DND-41 (cell line): ENCODE results near the gene PKNOX1.

Experiments
- ATAC-seq: fragments of 200-7000 bp; cut with Tn5 transposase; 3 replicates; pipeline ENCODE4 v1.9.1; 2021; ENCODE audit warnings: low read depth; ENCODE audit not compliant: insufficient read depth
- DNase-seq: peaks from one replicate; pipeline ENCODE4 v3.0.0-alpha.2; 2020
- H2AFZ ChIP-seq: 2 replicates; pipeline ENCODE4 v1.6.0; 2012; ENCODE audit warnings: low read depth, low read length
- H3K27ac ChIP-seq: 2 replicates; pipeline ENCODE4 v1.5.1; 2012; ENCODE audit warnings: low read length, inconsistent platforms
- H3K27me3 ChIP-seq: fragments of 200-600 bp; sonication (generic); 2 replicates; pipeline ENCODE4 v1.6.0; 2012; ENCODE audit warnings: low read length, mild to moderate bottlenecking, inconsistent platforms; ENCODE audit not compliant: insufficient read depth, poor library complexity
- H3K36me3 ChIP-seq: 2 replicates; pipeline ENCODE4 v1.5.1; 2012; ENCODE audit warnings: low read length, inconsistent platforms; ENCODE audit not compliant: insufficient read depth
- H3K4me1 ChIP-seq: 2 replicates; pipeline ENCODE4 v1.5.1; 2012; ENCODE audit warnings: mild to moderate bottlenecking, low read length; ENCODE audit not compliant: insufficient read depth
- H3K4me2 ChIP-seq: 2 replicates; pipeline ENCODE4 v1.6.0; 2012; ENCODE audit warnings: mild to moderate bottlenecking, moderate library complexity, low read length, inconsistent platforms; ENCODE audit not compliant: insufficient read depth
- H3K4me3 ChIP-seq, 2 experiments: fragments of 200-600 bp in 1 of 2; shearing (Covaris generic) in 1 of 2; 2 replicates each; pipeline ENCODE4 v1.5.1; 2012 to 2016; ENCODE audit warnings: inconsistent platforms in 2 of 2, low read length in 2 of 2, mild to moderate bottlenecking in 2 of 2, low read depth in 1 of 2, moderate library complexity in 1 of 2
- H3K79me2 ChIP-seq: 2 replicates; pipeline ENCODE4 v1.6.0; 2012; ENCODE audit warnings: low read length, inconsistent platforms; ENCODE audit not compliant: insufficient read depth
- H3K9ac ChIP-seq: 2 replicates; pipeline ENCODE4 v1.6.0; 2012; ENCODE audit warnings: low read depth, mild to moderate bottlenecking, inconsistent platforms, low read length, moderate library complexity
- H3K9me3 ChIP-seq: 2 replicates; pipeline ENCODE4 v1.5.1; 2012; ENCODE audit warnings: low read length, moderate library complexity, mild to moderate bottlenecking, inconsistent platforms; ENCODE audit not compliant: insufficient read depth, severe bottlenecking
- H4K20me1 ChIP-seq: 2 replicates; pipeline ENCODE4 v1.6.0; 2012; ENCODE audit warnings: low read length; ENCODE audit not compliant: insufficient read depth
- CTCF ChIP-seq: IDR thresholded peaks from 2 replicates; pipeline ENCODE4 v1.5.1; 2012; ENCODE audit warnings: borderline replicate concordance, low read length, moderate library complexity, mild to moderate bottlenecking; ENCODE audit not compliant: poor library complexity, severe bottlenecking; ENCODE audit errors: extremely low read depth
- EZH2 ChIP-seq: IDR thresholded peaks from 3 replicates; pipeline ENCODE4 v1.6.1; 2012; ENCODE audit warnings: borderline replicate concordance, low read depth, mild to moderate bottlenecking, moderate library complexity, low read length, inconsistent platforms; ENCODE audit not compliant: severe bottlenecking

Gene PKNOX1

DNA sequence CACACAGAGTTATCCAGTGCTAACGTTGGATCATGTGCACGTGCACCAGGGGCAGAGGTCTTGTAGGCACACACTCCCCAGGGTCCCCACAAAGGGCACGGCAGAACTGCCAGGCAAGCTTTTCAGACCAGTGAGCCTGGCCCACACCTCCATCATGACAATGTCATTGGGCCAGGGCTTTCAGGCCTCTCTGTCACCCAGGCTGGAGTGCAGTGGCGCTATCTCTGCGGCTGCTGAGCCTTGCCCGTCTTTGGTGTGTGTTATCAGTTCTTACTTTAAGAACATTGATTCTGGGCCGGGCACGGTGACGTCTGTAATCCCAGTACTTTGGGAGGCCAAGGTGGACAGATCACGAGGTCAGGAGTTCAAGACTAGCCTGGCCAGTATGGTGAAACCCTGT, 44.2 kb downstream of the PKNOX1 start:
- no peak overlapping the region for H3K4me3 ChIP-seq
- no peaks in the 10 kb centered on the region for H4K20me1 ChIP-seq
- H3K4me2 ChIP-seq = no peak overlapping the region
- no peak for DNase-seq
- H3K36me3 ChIP-seq = peaks cover 67% of the 10 kb centered on the region
- H3K79me2 ChIP-seq = no peaks in the 10 kb centered on the region
- TF ChIP-seq EZH2 (no peak), CTCF (no peak)
- no peak overlapping the region for H3K27ac ChIP-seq
- no peaks in the 10 kb centered on the region for H3K9me3 ChIP-seq
- no peak for ATAC-seq
- H3K4me1 ChIP-seq = no peaks in the 10 kb centered on the region
- no peak overlapping the region for H3K9ac ChIP-seq
- no peaks in the 10 kb centered on the region for H3K27me3 ChIP-seq
- no peak overlapping the region for H2AFZ ChIP-seq

DNA sequence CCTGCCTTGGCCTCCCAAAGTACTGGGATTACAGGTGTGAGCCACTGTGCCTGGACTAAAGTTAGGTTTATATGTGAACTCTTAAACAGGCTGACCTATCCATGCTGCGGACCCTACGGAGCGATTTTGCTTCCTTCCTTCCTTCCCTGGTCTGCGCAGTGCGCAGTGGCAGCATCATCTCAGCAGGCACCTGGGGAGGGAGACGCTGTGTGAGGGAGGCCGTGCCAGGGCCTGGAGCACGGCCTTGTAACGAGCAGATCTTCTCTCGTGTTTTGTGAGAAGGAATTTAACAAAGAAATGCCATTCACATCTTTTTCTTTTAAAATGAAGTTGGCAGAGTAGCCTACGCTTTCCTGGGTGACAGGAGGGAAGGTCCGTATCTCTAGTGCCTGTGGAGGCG, 45.8 kb downstream of the PKNOX1 start:
- Histone ChIP-seq H3K4me2 (no peak overlapping the region), H3K4me1 (no peaks in the 10 kb centered on the region), H3K27me3 (no peaks in the 10 kb centered on the region), H2AFZ (no peak overlapping the region), H3K4me3 (no peak overlapping the region), H4K20me1 (no peaks in the 10 kb centered on the region), H3K36me3 (peaks cover 72% of the 10 kb centered on the region), H3K27ac (no peak overlapping the region), H3K9ac (no peak overlapping the region), H3K79me2 (no peaks in the 10 kb centered on the region), H3K9me3 (no peaks in the 10 kb centered on the region)
- no peak for TF ChIP-seq EZH2
- TF ChIP-seq CTCF = no peak
- ATAC-seq (no peak), DNase-seq (no peak)

GRCh38 chr21:43020771-43021170, 46.4 kb downstream of the PKNOX1 start:
- DNase-seq (no peak), ATAC-seq (no peak)
- no peak overlapping the region for H3K27ac ChIP-seq
- H3K4me2 ChIP-seq = no peak overlapping the region
- H3K4me1 ChIP-seq = no peaks in the 10 kb centered on the region
- no peak for TF ChIP-seq CTCF
- TF ChIP-seq EZH2 = no peak
- H3K27me3 ChIP-seq = no peaks in the 10 kb centered on the region
- H2AFZ ChIP-seq = no peak overlapping the region
- H3K79me2 ChIP-seq = no peaks in the 10 kb centered on the region
- no peak overlapping the region for H3K4me3 ChIP-seq
- H4K20me1 ChIP-seq = no peaks in the 10 kb centered on the region
- peaks cover 77% of the 10 kb centered on the region for H3K36me3 ChIP-seq
- H3K9ac ChIP-seq = no peak overlapping the region
- H3K9me3 ChIP-seq = no peaks in the 10 kb centered on the region

- Histone ChIP-seq H3K9me3 (no peaks in the 10 kb centered on the region), H3K27me3 (no peaks in the 10 kb centered on the region), H3K27ac (no peak overlapping the region)
These were observed 46.8 kb downstream of the PKNOX1 start for GRCh38 chr21:43021191-43021590.

More at GRCh38 chr21:43021191-43021590, 46.8 kb downstream of the PKNOX1 start:
- Histone ChIP-seq H3K9ac (no peak overlapping the region), H3K4me3 (no peak overlapping the region), H3K36me3 (peaks cover 73% of the 10 kb centered on the region), H3K79me2 (no peaks in the 10 kb centered on the region), H3K4me1 (no peaks in the 10 kb centered on the region), H3K4me2 (no peak overlapping the region), H2AFZ (no peak overlapping the region), H4K20me1 (no peaks in the 10 kb centered on the region)
- DNase-seq (no peak), ATAC-seq (no peak)
- no peak for TF ChIP-seq CTCF
- no peak for TF ChIP-seq EZH2
